HG02973 (cell line): ENCODE measurements around the gene CHMP4A.

Source experiments
- ATAC-seq: cut with Tn5 transposase; IDR thresholded peaks from one replicate; pipeline ENCODE4 v1.9.1; 2021; ENCODE audit warnings: moderate library complexity; ENCODE audit not compliant: unreplicated experiment

Gene CHMP4A

DNA sequence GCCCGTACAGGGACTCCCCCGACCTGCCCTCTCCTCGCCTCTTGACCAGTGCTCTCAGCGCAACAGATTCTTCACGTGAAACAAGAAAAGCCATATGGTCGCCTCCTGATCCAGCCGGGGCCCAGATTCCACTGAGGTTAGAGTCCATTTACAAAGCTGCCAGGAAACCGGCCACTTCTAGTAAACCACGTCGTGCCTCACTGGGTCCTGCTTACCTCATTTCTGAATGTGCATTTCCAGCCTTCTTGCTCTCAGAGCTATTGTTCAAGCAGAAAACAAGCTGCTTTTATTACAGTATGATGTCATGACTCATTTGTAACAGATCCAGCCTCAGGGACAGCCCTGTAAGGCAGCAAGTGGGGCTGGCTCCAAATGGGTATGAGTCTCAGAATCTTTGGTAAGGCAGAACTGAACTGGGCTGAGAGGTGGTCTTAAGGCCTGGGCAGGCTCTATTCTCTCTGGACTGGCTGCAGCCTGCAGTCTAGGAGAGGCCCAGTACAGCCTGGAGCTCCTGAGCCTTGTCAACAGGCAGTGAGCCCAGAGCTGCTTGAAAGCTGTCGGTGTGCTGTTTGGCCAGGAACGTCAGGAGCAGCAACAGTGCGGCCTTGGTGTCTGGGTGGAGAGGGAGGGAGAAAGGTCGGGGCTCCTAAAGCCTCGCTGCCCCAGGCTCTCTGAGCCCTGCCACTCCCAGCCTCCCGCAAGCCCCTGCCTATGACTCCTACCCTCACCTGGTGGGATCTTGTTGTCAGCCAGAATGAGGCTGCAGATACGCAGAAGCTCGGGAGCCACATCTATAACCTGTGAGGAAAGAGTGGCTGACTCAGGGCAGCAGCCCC lies 33.1 kb downstream of the CHMP4A start:
- no peak for ATAC-seq

DNA sequence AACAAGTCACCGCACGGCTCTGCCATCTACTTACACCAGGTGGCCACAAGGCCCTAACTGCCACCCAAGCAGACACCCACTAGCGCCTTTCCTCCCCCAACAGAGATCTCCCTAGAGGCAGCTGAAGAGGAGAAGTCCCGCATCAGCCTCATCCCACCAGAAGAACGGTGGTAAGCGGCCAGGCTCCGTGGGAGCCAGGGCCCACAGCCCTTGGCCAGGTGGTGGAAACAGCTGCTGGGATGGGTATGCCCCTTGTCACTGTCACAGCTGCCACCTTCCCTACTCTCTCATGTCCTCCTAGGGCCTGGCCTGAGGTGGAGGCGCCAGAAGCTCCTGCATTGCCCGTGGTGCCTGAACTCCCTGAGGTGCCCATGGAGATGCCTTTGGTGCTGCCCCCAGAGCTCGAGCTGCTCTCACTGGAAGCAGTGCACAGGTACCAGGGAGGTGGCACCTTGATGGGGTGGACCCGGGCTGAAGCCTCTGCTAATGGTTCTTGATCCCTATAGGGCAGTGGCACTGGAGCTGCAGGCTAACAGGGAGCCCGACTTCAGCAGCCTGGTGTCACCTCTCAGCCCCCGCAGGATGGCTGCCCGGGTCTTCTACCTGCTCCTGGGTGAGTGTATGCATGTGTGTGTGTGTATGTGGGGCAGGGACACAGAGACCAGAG lies 33.9 kb downstream of the CHMP4A start:
- no peak for ATAC-seq

GRCh38 chr14:24178399-24179178 lies 34.7 kb downstream of the CHMP4A start:
- ATAC-seq = no peak

DNA sequence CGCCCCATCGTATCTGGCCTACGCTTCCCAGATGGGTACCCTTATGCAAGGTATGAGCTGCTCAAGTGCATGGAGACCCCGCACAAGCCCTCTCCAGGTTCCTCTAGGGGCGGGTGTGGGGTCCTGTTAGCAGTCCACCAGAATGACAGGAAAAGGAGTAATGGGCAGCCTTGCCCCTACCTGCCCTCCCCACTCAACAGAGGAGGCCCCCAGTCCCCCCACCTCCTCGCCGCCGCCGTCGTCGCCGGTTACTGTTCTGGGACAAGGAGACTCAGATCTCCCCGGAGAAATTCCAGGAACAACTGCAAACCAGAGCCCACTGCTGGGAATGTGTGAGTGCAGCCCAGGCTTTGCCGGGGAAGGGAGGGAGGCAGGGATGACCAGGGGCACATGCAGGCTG lies 35.4 kb downstream of the CHMP4A start:
- no peak for ATAC-seq

DNA sequence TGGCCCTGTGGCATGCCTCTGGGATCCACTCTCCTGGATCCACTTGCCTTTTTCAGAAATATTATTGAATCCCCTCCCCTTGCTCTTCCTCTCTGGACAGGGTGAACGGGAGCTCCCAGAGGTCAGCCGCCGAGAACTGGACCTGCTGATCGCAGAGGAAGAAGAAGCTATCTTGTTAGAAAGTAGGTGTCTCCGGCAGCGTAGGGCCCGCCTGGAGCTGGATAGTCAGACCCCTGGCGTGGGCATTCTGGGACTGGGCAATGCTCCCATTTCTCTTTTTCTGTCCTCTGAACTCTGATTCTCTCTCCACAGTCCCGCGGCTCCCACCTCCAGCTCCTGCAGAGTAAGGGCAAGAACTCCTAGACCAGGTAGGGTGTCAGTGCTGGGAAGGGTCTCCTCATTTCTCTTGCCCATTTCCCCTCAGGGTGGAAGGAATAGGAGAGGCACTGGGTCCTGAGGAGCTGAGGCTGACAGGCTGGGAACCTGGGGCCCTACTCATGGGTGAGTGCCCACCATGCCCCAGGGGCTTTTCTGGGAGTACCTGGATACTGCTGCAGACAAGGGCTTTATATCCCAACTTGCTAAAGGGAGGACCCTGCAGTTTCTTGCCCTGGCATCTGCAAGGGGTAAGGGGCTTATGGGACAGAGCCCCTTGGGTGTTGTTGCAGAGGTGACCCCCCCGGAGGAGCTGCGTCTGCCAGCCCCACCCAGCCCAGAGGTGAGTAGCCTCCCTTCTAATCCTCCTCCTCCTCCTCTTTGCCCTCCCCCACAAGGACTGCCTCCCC lies 36.1 kb downstream of the CHMP4A start:
- ATAC-seq = no peak

- ATAC-seq = no peak
Observed at GRCh38 chr14:24176599-24176998, 36.7 kb downstream of the CHMP4A start.

- no peak for ATAC-seq
Observed at GRCh38 chr14:24172871-24173281, 40.4 kb downstream of the CHMP4A start.

DNA sequence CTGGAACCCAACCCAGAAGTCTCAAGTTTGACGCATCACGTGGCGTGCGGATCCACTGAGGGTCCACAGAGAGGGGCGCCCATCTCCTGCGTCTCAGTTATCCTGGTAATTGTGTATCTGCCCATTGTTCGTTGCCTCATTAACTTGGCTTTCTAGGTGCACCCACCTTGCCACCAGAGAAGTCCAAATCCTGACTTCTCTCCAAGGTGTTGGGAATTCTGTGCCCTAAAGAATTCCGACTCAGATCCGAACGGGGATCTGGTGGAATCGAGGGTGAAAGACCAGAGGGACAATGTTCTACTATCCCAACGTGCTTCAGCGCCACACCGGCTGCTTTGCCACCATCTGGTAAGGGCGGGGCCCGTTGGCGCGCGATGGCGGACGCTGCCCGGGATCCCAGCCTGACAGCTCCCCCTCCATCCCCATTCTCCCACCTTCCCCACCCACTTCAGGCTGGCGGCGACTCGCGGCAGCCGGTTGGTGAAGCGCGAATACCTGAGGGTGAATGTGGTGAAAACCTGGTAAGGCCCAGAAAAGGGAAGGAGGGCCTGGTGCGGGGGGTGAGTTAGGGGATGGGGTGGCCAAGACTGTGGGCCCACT lies 40.9 kb downstream of the CHMP4A start:
- no peak for ATAC-seq

GRCh38 chr14:24171422-24172260 lies 41.6 kb downstream of the CHMP4A start, which contains the start of gene REC8:
TSS of gene REC8 (plus strand) at chr14:24172080. CDS start at chr14:24172553, 473 bp downstream.
- ATAC-seq = peak; percentile 60

DNA sequence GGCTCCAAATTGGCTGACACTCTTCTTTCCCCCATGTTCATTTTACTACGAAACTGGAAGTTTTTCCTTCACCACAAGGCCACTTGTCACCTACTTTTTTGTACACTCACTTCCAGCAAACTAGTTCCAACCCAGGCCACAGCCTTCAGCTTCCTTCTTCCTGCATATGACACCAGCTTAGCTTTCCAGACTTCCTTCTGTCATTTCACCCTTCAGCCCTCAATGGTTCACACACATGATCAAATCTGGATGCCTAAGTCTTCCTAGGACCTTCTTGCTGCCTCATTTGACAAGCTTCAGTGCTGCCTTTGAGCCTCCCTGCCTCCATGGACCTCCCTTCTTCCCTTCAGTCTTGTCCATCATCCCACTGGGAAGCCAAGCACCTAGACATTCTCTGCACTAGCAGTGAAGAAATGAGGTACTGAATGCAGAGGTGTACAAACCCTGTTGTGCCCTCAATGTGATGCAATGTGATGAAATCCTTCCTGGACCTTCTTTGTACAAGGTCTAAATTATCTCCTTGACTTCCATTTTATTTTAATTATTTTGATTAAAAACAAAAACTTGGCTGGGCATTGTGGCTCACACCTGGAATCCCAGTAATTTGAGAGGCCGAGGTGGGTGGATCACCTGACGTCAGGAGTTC lies 45.7 kb downstream of the CHMP4A start:
- ATAC-seq = no peak

DNA sequence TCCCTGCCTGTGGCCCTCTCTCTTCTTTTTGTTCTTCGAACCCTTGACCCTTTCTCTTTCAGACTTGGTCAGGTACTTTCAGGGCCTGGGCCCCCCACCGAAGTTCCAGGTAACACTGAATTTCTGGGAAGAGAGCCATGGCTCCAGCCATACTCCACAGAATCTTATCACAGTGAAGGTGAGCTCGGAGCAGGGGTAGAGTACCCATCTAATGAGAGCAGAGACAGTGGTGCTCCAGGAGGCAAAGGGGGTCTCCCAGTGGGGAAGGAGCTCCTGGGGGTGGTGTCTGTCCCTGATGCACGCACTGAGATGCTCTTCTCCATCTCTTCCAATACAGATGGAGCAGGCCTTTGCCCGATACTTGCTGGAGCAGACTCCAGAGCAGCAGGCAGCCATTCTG lies 47.5 kb downstream of the CHMP4A start:
- ATAC-seq = no peak

GRCh38 chr14:24164518-24164991 lies 48.7 kb downstream of the CHMP4A start:
- ATAC-seq = no peak

DNA sequence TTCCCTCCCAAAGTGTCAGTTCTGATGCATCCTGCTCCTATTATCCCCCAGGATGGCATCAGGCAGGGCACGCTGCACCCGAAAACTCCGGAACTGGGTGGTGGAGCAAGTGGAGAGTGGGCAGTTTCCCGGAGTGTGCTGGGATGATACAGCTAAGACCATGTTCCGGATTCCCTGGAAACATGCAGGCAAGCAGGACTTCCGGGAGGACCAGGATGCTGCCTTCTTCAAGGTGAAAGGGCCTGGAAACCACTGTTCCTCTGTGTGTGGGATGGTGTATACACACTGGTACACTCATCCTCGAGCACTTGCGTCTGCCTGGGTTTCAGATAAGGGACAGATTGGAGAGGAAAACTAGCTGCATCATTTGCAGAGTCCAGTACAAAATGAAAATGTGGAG lies 51.2 kb downstream of the CHMP4A start:
- no peak for ATAC-seq

DNA sequence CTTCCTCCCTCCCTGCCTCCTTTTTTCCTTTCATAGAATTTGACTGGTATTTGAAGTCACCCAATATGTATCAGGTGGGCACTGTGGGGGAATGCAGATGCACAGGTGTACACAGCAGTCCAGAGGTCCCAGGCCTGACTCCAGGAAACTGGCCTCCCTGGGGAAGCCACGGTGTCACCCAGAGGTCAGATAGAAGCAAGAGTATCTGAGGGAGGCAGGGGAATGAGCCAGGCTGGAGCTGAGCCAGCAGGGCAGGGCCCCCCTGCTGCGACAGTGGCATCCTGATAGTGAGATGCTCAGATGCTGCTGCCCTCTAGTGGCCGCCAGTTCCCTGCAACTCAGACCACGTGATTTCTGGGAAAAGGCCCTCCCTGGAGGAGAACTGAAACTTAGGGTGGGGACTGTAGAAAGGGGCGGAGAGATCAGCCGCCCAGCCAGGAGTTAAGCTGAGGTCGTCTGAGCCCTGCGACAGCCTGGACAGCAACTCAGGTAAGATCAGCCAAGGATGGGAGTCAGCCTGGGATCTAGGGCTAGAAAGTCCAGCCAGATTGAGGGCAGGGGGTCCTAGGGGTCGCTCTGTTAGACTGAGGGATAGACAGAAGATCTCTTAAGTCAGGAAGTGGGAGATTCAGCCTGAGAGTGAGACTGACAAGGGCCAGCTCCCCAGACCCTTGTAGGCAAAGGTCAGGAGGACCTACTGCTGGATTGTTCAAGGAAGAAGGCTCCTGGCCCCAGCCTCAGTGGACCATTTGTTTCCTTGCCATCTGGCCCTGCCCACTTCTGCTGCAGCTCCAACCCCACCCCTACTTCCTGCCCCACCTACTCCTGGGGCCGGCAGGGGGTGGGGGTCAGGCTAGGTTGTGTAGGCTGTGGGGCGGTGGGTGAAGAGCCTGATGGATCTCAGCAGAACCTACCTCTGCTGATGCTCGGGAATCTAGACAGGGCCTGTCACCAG lies 52.2 kb downstream of the CHMP4A start, which contains the start of gene IRF9:
Gene IRF9, plus strand, starts transcription at position 416 of the 955 bp plus-strand sequence. CDS start 880 bp downstream, outside the sequence.
- ATAC-seq = peak; percentile 70

GRCh38 chr14:24160499-24160849 lies 52.8 kb downstream of the CHMP4A start:
- ATAC-seq = no peak

GRCh38 chr14:24159777-24160498 lies 53.4 kb downstream of the CHMP4A start:
- no peak for ATAC-seq
